IMR-90 (cell line): Measurements from ENCODE around the gene TEX38. TPM values are rescaled to one million over a fixed set of nuclear protein-coding genes. Genes with fewer than 3 reads are reported as not detected.

Experiments used
- ATAC-seq: fragments of 200-7000 bp; cut with Tn5 transposase; 2 replicates; pipeline ENCODE4 v1.9.1; 2020; ENCODE audit warnings: low read depth, mild to moderate bottlenecking, moderate library complexity
- BruUV-seq: library from RNA; stranded (reverse); fragments of 400-500 nt; replicated peaks from 2 replicates; lab custom pipeline; 2021; lab: Mats Ljungman, UMichigan
- CTCF ChIA-PET: fragments of 300-600 bp; formaldehyde crosslinking; extraction: SDS; loops from one replicate; lab custom pipeline; 2021; ENCODE audit warnings: antibody characterized with exemption; lab: Yijun Ruan, JAX
- POLR2A ChIA-PET: fragments of 300-600 bp; sonication (Branson Sonifier 250); formaldehyde crosslinking; loops from one replicate; lab custom pipeline; 2022; ENCODE audit warnings: antibody characterized with exemption; ENCODE audit not compliant: unreplicated experiment; lab: Charles Lee
- DNase-seq: peaks from one replicate; pipeline ENCODE4 v3.0.0; 2013
- H2AFZ ChIP-seq: replicated peaks from 2 replicates; pipeline ENCODE3; 2013; ENCODE audit warnings: low read length, mild to moderate bottlenecking; ENCODE audit not compliant: poor library complexity
- H2AK5ac ChIP-seq: 2 replicates; pipeline ENCODE4 v1.6.1; 2013; ENCODE audit warnings: low read depth, low read length, inconsistent platforms
- H2AK9ac ChIP-seq: replicated peaks from 2 replicates; pipeline ENCODE3; 2013; ENCODE audit warnings: mild to moderate bottlenecking, low read depth, low read length, moderate library complexity; ENCODE audit not compliant: poor library complexity
- H2BK120ac ChIP-seq: 2 replicates; pipeline ENCODE4 v1.6.1; 2013; ENCODE audit warnings: low read depth, low read length, inconsistent platforms
- H2BK15ac ChIP-seq: 3 replicates; pipeline ENCODE4 v1.6.1; 2013; ENCODE audit warnings: low read depth, low read length, inconsistent platforms
- H2BK20ac ChIP-seq: 2 replicates; pipeline ENCODE4 v1.6.1; 2013; ENCODE audit warnings: low read depth, mild to moderate bottlenecking, inconsistent platforms, low read length, moderate library complexity
- H2BK5ac ChIP-seq: 2 replicates; pipeline ENCODE4 v1.6.1; 2013; ENCODE audit warnings: mild to moderate bottlenecking, low read depth, low read length, inconsistent platforms; ENCODE audit not compliant: poor library complexity, severe bottlenecking
- H3K14ac ChIP-seq: replicated peaks from 2 replicates; pipeline ENCODE4 v1.6.1; 2013; ENCODE audit warnings: low read depth, low read length, inconsistent platforms
- H3K18ac ChIP-seq: 2 replicates; pipeline ENCODE4 v1.6.1; 2013; ENCODE audit warnings: low read depth, low read length, control low read depth
- H3K23ac ChIP-seq: 2 replicates; pipeline ENCODE4 v1.6.1; 2013; ENCODE audit warnings: low read depth, low read length, inconsistent platforms
- H3K27ac ChIP-seq: 2 replicates; pipeline ENCODE4 v1.5.1; 2013; ENCODE audit warnings: mild to moderate bottlenecking, control low read depth, low read length; ENCODE audit not compliant: insufficient read depth
- H3K27me3 ChIP-seq: 2 replicates; pipeline ENCODE4 v1.6.1; 2013; ENCODE audit warnings: low read length; ENCODE audit not compliant: control insufficient read depth, insufficient read depth
- H3K36me3 ChIP-seq: 2 replicates; pipeline ENCODE4 v1.6.1; 2013; ENCODE audit warnings: low read length, mixed read lengths; ENCODE audit not compliant: control insufficient read depth, insufficient read depth
- H3K4ac ChIP-seq: 2 replicates; pipeline ENCODE4 v1.6.1; 2013; ENCODE audit warnings: low read depth, low read length, inconsistent platforms
- H3K4me1 ChIP-seq: 2 replicates; pipeline ENCODE4 v1.6.1; 2013; ENCODE audit warnings: low read length, mixed read lengths; ENCODE audit not compliant: control insufficient read depth, insufficient read depth
- H3K4me2 ChIP-seq: 2 replicates; pipeline ENCODE4 v1.6.1; 2013; ENCODE audit warnings: low read depth, mild to moderate bottlenecking, control low read depth, low read length, moderate library complexity
- H3K4me3 ChIP-seq: 2 replicates; pipeline ENCODE4 v1.5.1; 2013; ENCODE audit warnings: low read depth, mild to moderate bottlenecking, control low read depth, low read length, moderate library complexity; ENCODE audit not compliant: insufficient read depth
- H3K56ac ChIP-seq: 2 replicates; pipeline ENCODE4 v1.6.1; 2013; ENCODE audit warnings: low read length, inconsistent platforms; ENCODE audit not compliant: insufficient read depth; ENCODE audit errors: extremely low read depth
- H3K79me1 ChIP-seq, 2 experiments: 2 replicates each; pipeline ENCODE4 v1.6.1; 2013; ENCODE audit warnings: low read length in 2 of 2, inconsistent platforms in 1 of 2, low read depth in 1 of 2
- H3K9ac ChIP-seq: 2 replicates; pipeline ENCODE4 v1.6.1; 2013; ENCODE audit warnings: low read depth, low read length, control low read depth
- H3K9me1 ChIP-seq: 2 replicates; pipeline ENCODE4 v1.6.1; 2013; ENCODE audit warnings: low read length, inconsistent platforms; ENCODE audit not compliant: insufficient read depth
- H3K9me3 ChIP-seq: 2 replicates; pipeline ENCODE4 v1.6.1; 2013; ENCODE audit warnings: low read length; ENCODE audit not compliant: control insufficient read depth, insufficient read depth
- H4K20me1 ChIP-seq: 2 replicates; pipeline ENCODE4 v1.6.1; 2013; ENCODE audit warnings: low read length, inconsistent platforms; ENCODE audit not compliant: insufficient read depth
- H4K5ac ChIP-seq: 2 replicates; pipeline ENCODE4 v1.6.1; 2013; ENCODE audit warnings: mild to moderate bottlenecking, low read depth, low read length, control low read depth
- H4K8ac ChIP-seq, 2 experiments: 2 replicates each; pipeline ENCODE4 v1.6.1; 2013; ENCODE audit warnings: low read depth in 2 of 2, low read length in 2 of 2, control low read depth in 1 of 2, inconsistent platforms in 1 of 2
- H4K91ac ChIP-seq: 2 replicates; pipeline ENCODE4 v1.6.1; 2013; ENCODE audit warnings: low read depth, low read length, inconsistent platforms; ENCODE audit not compliant: insufficient read depth
- BHLHE40 ChIP-seq: fragments of 150-350 bp; IDR thresholded peaks from 2 replicates; pipeline ENCODE4 v1.6.1; 2016; ENCODE audit warnings: mild to moderate bottlenecking, low read depth, low read length
- CEBPB ChIP-seq: IDR thresholded peaks from 2 replicates; pipeline ENCODE4 v1.6.1; 2012; ENCODE audit warnings: low read depth, low read length, improper control_type of control experiment
- CHD1 ChIP-seq: IDR thresholded peaks from 2 replicates; pipeline ENCODE4 v1.6.1; 2012; ENCODE audit warnings: low read depth, low read length, improper control_type of control experiment
- ELK1 ChIP-seq: fragments of 150-350 bp; IDR thresholded peaks from 2 replicates; pipeline ENCODE4 v1.6.1; 2016; ENCODE audit warnings: low read depth, mild to moderate bottlenecking, low read length, moderate library complexity, borderline replicate concordance
- FOS ChIP-seq: fragments of 150-350 bp; IDR thresholded peaks from 2 replicates; pipeline ENCODE4 v1.6.1; 2016; ENCODE audit warnings: low read depth, low read length
- MAFK ChIP-seq: IDR thresholded peaks from 2 replicates; pipeline ENCODE4 v1.6.1; 2012; ENCODE audit warnings: low read depth, low read length, improper control_type of control experiment
- MAZ ChIP-seq: IDR thresholded peaks from 2 replicates; pipeline ENCODE4 v1.6.1; 2012; ENCODE audit warnings: low read depth, mild to moderate bottlenecking, low read length, improper control_type of control experiment, moderate library complexity, borderline replicate concordance
- MXI1 ChIP-seq: IDR thresholded peaks from 2 replicates; pipeline ENCODE4 v1.6.1; 2012; ENCODE audit warnings: low read depth, mild to moderate bottlenecking, low read length, moderate library complexity, borderline replicate concordance
- NFE2L2 ChIP-seq: fragments of 150-350 bp; IDR thresholded peaks from 2 replicates; pipeline ENCODE4 v1.6.1; 2016; ENCODE audit warnings: low read depth, mild to moderate bottlenecking, low read length
- POLR2A ChIP-seq: IDR thresholded peaks from 2 replicates; pipeline ENCODE4 v1.6.1; 2012; ENCODE audit warnings: mild to moderate bottlenecking, low read depth, low read length
- RAD21 ChIP-seq: IDR thresholded peaks from 2 replicates; pipeline ENCODE4 v1.6.1; 2012; ENCODE audit warnings: low read length, improper control_type of control experiment
- RCOR1 ChIP-seq: IDR thresholded peaks from 2 replicates; pipeline ENCODE4 v1.6.1; 2012; ENCODE audit warnings: mild to moderate bottlenecking, low read length, improper control_type of control experiment; ENCODE audit not compliant: insufficient replicate concordance
- RFX5 ChIP-seq: IDR thresholded peaks from 2 replicates; pipeline ENCODE4 v1.8.0; 2012; ENCODE audit warnings: low read depth, mild to moderate bottlenecking, low read length, moderate library complexity
- SMC3 ChIP-seq: fragments of 150-350 bp; IDR thresholded peaks from 2 replicates; pipeline ENCODE4 v1.6.1; 2016; ENCODE audit warnings: low read depth, mild to moderate bottlenecking, antibody characterized with exemption, low read length, moderate library complexity
- WGBS, 2 experiments: methylation state at CpG; one replicate each; pipeline versions ENCODE4 v1.1.5 to v1.1.7; 2013; ENCODE audit warnings: missing lambda C conversion rate in 2 of 2; ENCODE audit not compliant: insufficient read length in 1 of 2; ENCODE audit errors: extremely low coverage in 2 of 2; 5-methylcytosine and 5-hydroxymethylcytosine counted together
- dilution Hi-C: fragments of 300-500 bp; cut with HindIII; formaldehyde crosslinking; loops from one replicate; pipeline ENCODE4 v1.14.3; 2018; ENCODE audit warnings: low sequenced_read_pairs; ENCODE audit not compliant: unreplicated experiment
- in situ Hi-C: fragments of 300-500 bp; cut with MboI; formaldehyde crosslinking; loops from 3 replicates; pipeline ENCODE4 v1.14.3; 2019; ENCODE audit warnings: low sequenced_read_pairs, inconsistent platforms, mixed read lengths
- intact Hi-C: fragments of 100-400 bp; cut with micrococcal nuclease; formaldehyde crosslinking; loops from 2 replicates; pipeline ENCODE4 v1.10.0; 2022
- polyA plus RNA-seq, 3 experiments: library from polyadenylated mRNA; depleted of rRNA; stranded (reverse); fragments of >200 nt; gene quantifications; 2 replicates each; pipeline ENCODE4 v1.2.3, GENCODE V29; 2012; ENCODE audit warnings: low replicate concordance in 1 of 3
- total RNA-seq: library from RNA; depleted of rRNA; stranded (reverse); fragments of >200 nt; gene quantifications from 2 replicates; pipeline ENCODE4 v1.2.3, GENCODE V29; 2012
- TF ChIP-seq, protein P1 (sequence below): fragments of 150-350 bp; IDR thresholded peaks from 2 replicates; pipeline ENCODE4 v1.6.1; 2017; ENCODE audit warnings: mild to moderate bottlenecking, antibody characterized with exemption, low read length, low read depth

The TEX38 gene
- total and polyA plus RNA-seq, 2 of the 4 experiments (the other 2 are of a cell fraction): not detected

DNA sequence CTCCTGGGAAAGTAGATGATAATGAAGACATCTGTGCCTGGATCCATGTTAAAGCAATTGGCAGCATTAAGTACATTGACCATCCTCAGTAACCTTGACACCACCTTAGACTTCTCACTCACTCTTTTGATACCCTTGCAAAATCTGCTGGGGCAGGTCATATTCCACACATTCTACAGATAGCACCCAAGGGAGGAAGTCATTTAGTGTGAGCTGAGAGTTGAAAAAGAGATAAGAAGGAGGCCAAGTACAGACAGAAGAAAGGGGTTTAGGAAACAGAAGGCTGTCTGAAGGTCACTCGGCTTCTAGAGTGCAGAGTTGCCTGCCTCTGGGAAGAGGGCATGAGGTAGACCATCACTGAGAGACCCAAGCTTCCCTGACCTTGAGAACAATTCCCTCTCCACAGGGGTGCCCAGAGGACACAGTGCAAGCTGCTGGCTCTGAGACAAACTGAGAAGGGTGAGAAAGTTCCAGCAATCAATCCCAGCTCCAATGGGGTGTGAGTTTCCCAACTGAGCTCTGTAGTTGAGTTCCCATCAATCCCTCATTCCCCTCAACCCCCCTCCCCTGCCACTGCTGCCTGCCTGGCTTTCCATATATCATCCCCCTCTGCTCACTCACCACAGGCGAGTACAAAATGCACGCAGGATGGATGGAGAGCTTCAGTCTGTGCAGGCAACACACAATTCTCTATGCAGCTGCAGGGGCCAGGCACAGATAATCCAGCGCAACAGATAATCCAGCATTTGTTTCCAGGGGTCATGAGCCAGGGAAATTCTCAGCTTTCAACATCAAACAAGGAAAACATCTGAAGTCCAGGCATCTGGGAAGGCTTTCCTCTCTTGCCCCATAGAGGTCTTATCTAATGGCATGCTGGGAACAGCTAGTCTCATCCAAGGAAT, 47.7 kb upstream of the TEX38 start:
- H2AK9ac ChIP-seq: no peak overlapping the region
- H2BK15ac ChIP-seq: no peak overlapping the region
- H3K27ac ChIP-seq: no peak overlapping the region
- DNase-seq: peak; percentile 37
- H2BK5ac ChIP-seq: no peak overlapping the region
- no peaks in the 10 kb centered on the region for H3K9me3 ChIP-seq
- WGBS, 2 experiments: 71% methylated on average over 1 of the region's 4 CpGs; no CpG with 5 or more reads in 1 of the 2 experiments
- ChIA-PET POLR2A (no interaction called here), CTCF (interaction anchor here (0.8 kb wide), 1 partner anchor 101 kb away, joined by 3 read pairs; no protein-coding TSS in a partner anchor)
- no peak overlapping the region for H3K14ac ChIP-seq
- H4K8ac ChIP-seq: no peak overlapping the region
- H3K4me3 ChIP-seq: no peak overlapping the region
- intact Hi-C loops (no loop called here), dilution Hi-C loops (no loop called here), in situ Hi-C loops (no loop called here)
- H2AK5ac ChIP-seq: no peak overlapping the region
- H2BK120ac ChIP-seq: no peak overlapping the region
- TF ChIP-seq MAFK (no peak), MXI1 (no peak), SMC3 (no peak), RFX5 (no peak), CHD1 (no peak), FOS (no peak), NFE2L2 (no peak), BHLHE40 (no peak), CEBPB (no peak), RCOR1 (no peak), POLR2A (no peak), ELK1 (no peak), MAZ (no peak), RAD21 (no peak)
- TF ChIP-seq, protein P1, sequence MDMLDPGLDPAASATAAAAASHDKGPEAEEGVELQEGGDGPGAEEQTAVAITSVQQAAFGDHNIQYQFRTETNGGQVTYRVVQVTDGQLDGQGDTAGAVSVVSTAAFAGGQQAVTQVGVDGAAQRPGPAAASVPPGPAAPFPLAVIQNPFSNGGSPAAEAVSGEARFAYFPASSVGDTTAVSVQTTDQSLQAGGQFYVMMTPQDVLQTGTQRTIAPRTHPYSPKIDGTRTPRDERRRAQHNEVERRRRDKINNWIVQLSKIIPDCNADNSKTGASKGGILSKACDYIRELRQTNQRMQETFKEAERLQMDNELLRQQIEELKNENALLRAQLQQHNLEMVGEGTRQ: no peak
- no peak overlapping the region for H2AFZ ChIP-seq
- no peaks in the 10 kb centered on the region for H3K4me1 ChIP-seq
- no TSS peak for BruUV-seq
- H3K18ac ChIP-seq: no peak overlapping the region
- no peaks in the 10 kb centered on the region for H3K9me1 ChIP-seq
- no peak overlapping the region; the same call in 1 of the 2 replicates for H3K23ac ChIP-seq
- no peak overlapping the region for H2BK20ac ChIP-seq
- no peaks in the 10 kb centered on the region for H3K36me3 ChIP-seq
- no peak overlapping the region for H3K9ac ChIP-seq
- no peak overlapping the region for H3K4me2 ChIP-seq
- no peaks in the 10 kb centered on the region for H3K27me3 ChIP-seq
- no peaks in the 10 kb centered on the region for H3K79me1 ChIP-seq
- H3K4ac ChIP-seq: no peak overlapping the region
- no peak overlapping the region for H4K5ac ChIP-seq
- H3K56ac ChIP-seq: no peak overlapping the region
- ATAC-seq: peak; percentile 30; the same call in 1 of the 2 replicates
- H4K20me1 ChIP-seq: no peaks in the 10 kb centered on the region
- no peak overlapping the region for H4K91ac ChIP-seq
